HG03060 (cell line): ENCODE measurements around the gene FILIP1.

Source experiments
- ATAC-seq: cut with Tn5 transposase; IDR thresholded peaks from one replicate; pipeline ENCODE4 v1.9.1; 2021; ENCODE audit warnings: low read depth, moderate number of reproducible peaks; ENCODE audit not compliant: unreplicated experiment

Gene FILIP1

GRCh38 chr6:75278474-75279077 is 215.0 kb downstream of the FILIP1 start:
- no peak for ATAC-seq

GRCh38 chr6:75275067-75275466 is 218.5 kb downstream of the FILIP1 start:
- ATAC-seq = no peak

GRCh38 chr6:75273009-75273408 is 220.6 kb downstream of the FILIP1 start:
- ATAC-seq = no peak

GRCh38 chr6:75272145-75272840 is 221.3 kb downstream of the FILIP1 start:
- ATAC-seq = no peak

- ATAC-seq = no peak
Observed at GRCh38 chr6:75268988-75269354, 224.6 kb downstream of the FILIP1 start.

GRCh38 chr6:75268121-75268987 is 225.2 kb downstream of the FILIP1 start:
- ATAC-seq = no peak

- ATAC-seq = no peak
Observed at GRCh38 chr6:75267461-75267860, 226.1 kb downstream of the FILIP1 start.

GRCh38 chr6:75266716-75267291 is 226.8 kb downstream of the FILIP1 start:
- peak; percentile 69 for ATAC-seq

GRCh38 chr6:75263401-75263750 is 230.2 kb downstream of the FILIP1 start:
- ATAC-seq = no peak

- no peak for ATAC-seq
Observed at GRCh38 chr6:75262716-75263400, 230.7 kb downstream of the FILIP1 start.

GRCh38 chr6:75261299-75261698 is 232.3 kb downstream of the FILIP1 start:
- ATAC-seq = no peak

GRCh38 chr6:75257343-75258087 is 236.1 kb downstream of the FILIP1 start:
- ATAC-seq = no peak

- ATAC-seq = no peak
Observed at GRCh38 chr6:75250552-75250951, 243.0 kb downstream of the FILIP1 start.

- ATAC-seq = no peak
Observed at GRCh38 chr6:75249837-75250236, 243.8 kb downstream of the FILIP1 start.

- ATAC-seq = no peak
Observed at GRCh38 chr6:75246386-75246785, 247.2 kb downstream of the FILIP1 start.

GRCh38 chr6:75244063-75244584 is 249.5 kb downstream of the FILIP1 start:
- ATAC-seq = peak; percentile 2

- ATAC-seq = peak; percentile 88
Observed at GRCh38 chr6:75243333-75244062, 250.1 kb downstream of the FILIP1 start, which contains the start of gene COX7A2. Gene COX7A2, minus strand, starts transcription at chr6:75243801. Its CDS starts 67 bp downstream, at chr6:75243734.
